HepG2 (cell line): ENCODE measurements around the gene GJD3. TPM values are rescaled to one million over a fixed set of nuclear protein-coding genes. Genes with fewer than 3 reads are reported as not detected.

Source experiments
- HNRNPL ChIP-seq: fragments of 200-400 bp; formaldehyde crosslinking; IDR thresholded peaks from 2 replicates; pipeline ENCODE4 v1.6.1; 2017; ENCODE audit warnings: mild to moderate bottlenecking, low read depth, low read length
- HOXA7 ChIP-seq: sonication (generic); formaldehyde crosslinking; IDR thresholded peaks from 2 replicates; pipeline ENCODE4 v1.8.1; 2022; ENCODE audit warnings: mild to moderate bottlenecking, missing genetic modification reagents, moderate library complexity
- MEF2D ChIP-seq: sonication (generic); formaldehyde crosslinking; IDR thresholded peaks from 2 replicates; pipeline ENCODE4 v1.5.1; 2020; ENCODE audit warnings: mild to moderate bottlenecking, missing genetic modification reagents
- NR2F6 ChIP-seq, 2 experiments: IDR thresholded peaks; 2 replicates each; pipeline ENCODE4 v1.6.1; 2016; ENCODE audit warnings: antibody characterized with exemption in 1 of 2, mild to moderate bottlenecking in 1 of 2
- PPARG ChIP-seq: conservative IDR thresholded peaks from 2 replicates; pipeline ENCODE4 v1.6.1; 2016; ENCODE audit warnings: missing biosample characterization, missing genetic modification reagents
- ZFP36 ChIP-seq: fragments of 150-350 bp; IDR thresholded peaks from 2 replicates; pipeline ENCODE4 v1.6.1; 2018; ENCODE audit warnings: borderline replicate concordance, low read length, low read depth; ENCODE audit not compliant: partially characterized antibody
- ZNF282 ChIP-seq: fragments of 450-650 bp; IDR thresholded peaks from 2 replicates; pipeline ENCODE4 v1.6.1; 2018; ENCODE audit not compliant: partially characterized antibody
- ZNF331 ChIP-seq: sonication (generic); formaldehyde crosslinking; IDR thresholded peaks from 2 replicates; pipeline ENCODE4 v1.4.0; 2020; ENCODE audit warnings: missing genetic modification reagents
- ZNF546 ChIP-seq: sonication (generic); formaldehyde crosslinking; conservative IDR thresholded peaks from 2 replicates; pipeline ENCODE4 v1.8.1; 2023; ENCODE audit warnings: mild to moderate bottlenecking, missing genetic modification reagents
- ZNF629 ChIP-seq: sonication (generic); formaldehyde crosslinking; conservative IDR thresholded peaks from 2 replicates; pipeline ENCODE4 v1.5.0; 2020; ENCODE audit warnings: missing genetic modification reagents
- ZNF703 ChIP-seq: sonication (generic); formaldehyde crosslinking; IDR thresholded peaks from 2 replicates; pipeline ENCODE4 v1.5.1; 2020; ENCODE audit warnings: missing genetic modification reagents, mild to moderate bottlenecking, moderate library complexity, borderline replicate concordance
- ZNF766 ChIP-seq: sonication (generic); formaldehyde crosslinking; IDR thresholded peaks from 2 replicates; pipeline ENCODE4 v1.5.0; 2020; ENCODE audit warnings: missing genetic modification reagents, borderline replicate concordance
- ZNF883 ChIP-seq: sonication (generic); formaldehyde crosslinking; IDR thresholded peaks from 2 replicates; pipeline ENCODE4 v1.5.1; 2020; ENCODE audit warnings: mild to moderate bottlenecking, missing genetic modification reagents; ENCODE audit errors: not compliant biosample characterization
- polyA plus RNA-seq, 8 experiments: library from polyadenylated mRNA; depleted of rRNA in 3 of 8; stranded (reverse) in 7 of 8; unstranded in 1 of 8; fragments of >200 nt; fragmentation: Illumina TruSeq in 4 of 8; extraction: Trizol in 4 of 8; gene quantifications; 2 replicates each; pipeline versions ENCODE4 v1.2.1 to v1.2.3, GENCODE V29; 2011 to 2016; ENCODE audit warnings: low read depth in 4 of 8, missing spikeins in 1 of 8, mixed read lengths in 1 of 8; ENCODE audit not compliant: insufficient read depth in 1 of 8
- total RNA-seq, 5 experiments: library from RNA; depleted of rRNA; stranded (reverse); fragments of >200 nt; fragmentation: Illumina TruSeq; extraction: Trizol; gene quantifications; 2 replicates each; pipeline ENCODE4 v1.2.3, GENCODE V29; 2016; ENCODE audit warnings: low read depth in 1 of 5
- TF ChIP-seq, protein P1 (sequence below): sonication (generic); formaldehyde crosslinking; conservative IDR thresholded peaks from 2 replicates; pipeline ENCODE4 v1.8.0; 2022; ENCODE audit warnings: mild to moderate bottlenecking, moderate library complexity, missing genetic modification reagents
- TF ChIP-seq, protein P2 (sequence below), 2 experiments: sonication (generic) in 1 of 2; formaldehyde crosslinking in 1 of 2; IDR thresholded peaks; 2 replicates each; pipeline versions ENCODE4 v1.6.1 to v1.9.0; 2014 to 2022; ENCODE audit warnings: antibody characterized with exemption in 1 of 2, borderline replicate concordance in 1 of 2, inconsistent platforms in 1 of 2, low read depth in 1 of 2, missing genetic modification reagents in 1 of 2
- TF ChIP-seq, protein P3 (sequence below), 2 experiments: IDR thresholded peaks; 2 replicates each; pipeline ENCODE4 v1.6.1; 2011 to 2012; ENCODE audit warnings: low read length in 2 of 2, borderline replicate concordance in 1 of 2, low read depth in 1 of 2, mild to moderate bottlenecking in 1 of 2, moderate library complexity in 1 of 2

The GJD3 gene
- total and polyA plus RNA-seq, 2 of the 13 experiments (the other 11 are each of a cell fraction or from before 2014, with no cell fraction given) = not detected

DNA sequence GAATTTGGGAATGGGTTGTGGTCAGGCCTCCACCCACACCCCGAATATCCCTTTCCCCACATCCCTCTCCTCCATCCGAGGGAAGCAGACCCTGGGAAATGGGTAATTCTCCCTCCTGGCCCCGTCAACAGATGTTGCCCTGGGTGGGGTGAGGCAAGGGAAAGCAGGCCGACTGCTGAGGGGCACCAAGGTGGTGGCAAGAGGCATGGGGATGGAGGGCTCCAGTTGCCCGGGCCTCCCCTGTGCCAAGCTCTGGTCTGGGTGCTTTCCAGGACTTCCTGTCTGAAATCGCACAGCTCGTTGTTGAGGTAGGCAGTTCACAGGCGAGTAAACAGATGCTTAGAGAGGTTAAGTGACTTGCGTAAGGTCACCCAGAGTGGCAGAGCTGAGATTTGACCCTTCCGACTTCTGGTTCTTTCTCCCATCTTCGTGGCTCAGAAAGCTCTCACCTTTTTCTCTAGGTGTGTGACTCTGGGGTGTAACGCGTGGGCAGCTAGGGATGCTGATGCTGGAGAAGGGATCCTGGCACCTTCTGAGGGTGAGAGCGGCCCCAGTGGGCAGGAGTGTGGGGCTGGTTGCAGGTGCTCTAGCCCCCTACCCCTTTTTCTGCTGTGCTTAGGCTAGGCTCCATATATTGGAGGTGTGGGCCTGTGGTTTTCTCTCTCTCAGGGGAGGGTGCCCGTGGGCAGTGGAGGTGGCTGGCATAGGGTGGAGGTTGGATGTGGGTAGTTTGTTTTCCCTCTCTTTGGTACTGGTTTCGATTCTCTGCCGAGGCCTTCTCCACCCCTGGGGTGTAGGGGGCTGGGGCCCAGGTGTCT, 38.3 kb downstream of the GJD3 start (continued):
- TF ChIP-seq, protein P1, sequence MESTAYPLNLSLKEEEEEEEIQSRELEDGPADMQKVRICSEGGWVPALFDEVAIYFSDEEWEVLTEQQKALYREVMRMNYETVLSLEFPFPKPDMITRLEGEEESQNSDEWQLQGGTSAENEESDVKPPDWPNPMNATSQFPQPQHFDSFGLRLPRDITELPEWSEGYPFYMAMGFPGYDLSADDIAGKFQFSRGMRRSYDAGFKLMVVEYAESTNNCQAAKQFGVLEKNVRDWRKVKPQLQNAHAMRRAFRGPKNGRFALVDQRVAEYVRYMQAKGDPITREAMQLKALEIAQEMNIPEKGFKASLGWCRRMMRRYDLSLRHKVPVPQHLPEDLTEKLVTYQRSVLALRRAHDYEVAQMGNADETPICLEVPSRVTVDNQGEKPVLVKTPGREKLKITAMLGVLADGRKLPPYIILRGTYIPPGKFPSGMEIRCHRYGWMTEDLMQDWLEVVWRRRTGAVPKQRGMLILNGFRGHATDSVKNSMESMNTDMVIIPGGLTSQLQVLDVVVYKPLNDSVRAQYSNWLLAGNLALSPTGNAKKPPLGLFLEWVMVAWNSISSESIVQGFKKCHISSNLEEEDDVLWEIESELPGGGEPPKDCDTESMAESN (CRISPR knock-in tag) = no peak
- TF ChIP-seq ZNF546 (CRISPR knock-in tag) = no peak
- no peak for TF ChIP-seq HNRNPL
- TF ChIP-seq ZNF883 (CRISPR knock-in tag) = no peak
- no peak for TF ChIP-seq ZNF766 (CRISPR knock-in tag)
- no peak for TF ChIP-seq ZNF629 (CRISPR knock-in tag)
- TF ChIP-seq MEF2D (CRISPR knock-in tag) = no peak
- peak; percentile 98 for TF ChIP-seq NR2F6 (IDR thresholded peaks at IDR 0.05)
- TF ChIP-seq NR2F6 (CRISPR knock-in tag; IDR thresholded peaks at IDR 0.05) = peak; percentile 98
- TF ChIP-seq PPARG (CRISPR knock-in tag) = peak; percentile 47; the same call in 1 of the 2 replicates
- no peak for TF ChIP-seq ZFP36
- TF ChIP-seq, protein P2, sequence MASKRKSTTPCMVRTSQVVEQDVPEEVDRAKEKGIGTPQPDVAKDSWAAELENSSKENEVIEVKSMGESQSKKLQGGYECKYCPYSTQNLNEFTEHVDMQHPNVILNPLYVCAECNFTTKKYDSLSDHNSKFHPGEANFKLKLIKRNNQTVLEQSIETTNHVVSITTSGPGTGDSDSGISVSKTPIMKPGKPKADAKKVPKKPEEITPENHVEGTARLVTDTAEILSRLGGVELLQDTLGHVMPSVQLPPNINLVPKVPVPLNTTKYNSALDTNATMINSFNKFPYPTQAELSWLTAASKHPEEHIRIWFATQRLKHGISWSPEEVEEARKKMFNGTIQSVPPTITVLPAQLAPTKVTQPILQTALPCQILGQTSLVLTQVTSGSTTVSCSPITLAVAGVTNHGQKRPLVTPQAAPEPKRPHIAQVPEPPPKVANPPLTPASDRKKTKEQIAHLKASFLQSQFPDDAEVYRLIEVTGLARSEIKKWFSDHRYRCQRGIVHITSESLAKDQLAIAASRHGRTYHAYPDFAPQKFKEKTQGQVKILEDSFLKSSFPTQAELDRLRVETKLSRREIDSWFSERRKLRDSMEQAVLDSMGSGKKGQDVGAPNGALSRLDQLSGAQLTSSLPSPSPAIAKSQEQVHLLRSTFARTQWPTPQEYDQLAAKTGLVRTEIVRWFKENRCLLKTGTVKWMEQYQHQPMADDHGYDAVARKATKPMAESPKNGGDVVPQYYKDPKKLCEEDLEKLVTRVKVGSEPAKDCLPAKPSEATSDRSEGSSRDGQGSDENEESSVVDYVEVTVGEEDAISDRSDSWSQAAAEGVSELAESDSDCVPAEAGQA (IDR thresholded peaks at IDR 0.05; ENCODE audit: low read depth) = no peak
- TF ChIP-seq, protein P2 (CRISPR knock-in tag; IDR thresholded peaks at IDR 0.05; ENCODE audit: borderline replicate concordance) = no peak
- TF ChIP-seq ZNF703 = no peak
- TF ChIP-seq, protein P3, sequence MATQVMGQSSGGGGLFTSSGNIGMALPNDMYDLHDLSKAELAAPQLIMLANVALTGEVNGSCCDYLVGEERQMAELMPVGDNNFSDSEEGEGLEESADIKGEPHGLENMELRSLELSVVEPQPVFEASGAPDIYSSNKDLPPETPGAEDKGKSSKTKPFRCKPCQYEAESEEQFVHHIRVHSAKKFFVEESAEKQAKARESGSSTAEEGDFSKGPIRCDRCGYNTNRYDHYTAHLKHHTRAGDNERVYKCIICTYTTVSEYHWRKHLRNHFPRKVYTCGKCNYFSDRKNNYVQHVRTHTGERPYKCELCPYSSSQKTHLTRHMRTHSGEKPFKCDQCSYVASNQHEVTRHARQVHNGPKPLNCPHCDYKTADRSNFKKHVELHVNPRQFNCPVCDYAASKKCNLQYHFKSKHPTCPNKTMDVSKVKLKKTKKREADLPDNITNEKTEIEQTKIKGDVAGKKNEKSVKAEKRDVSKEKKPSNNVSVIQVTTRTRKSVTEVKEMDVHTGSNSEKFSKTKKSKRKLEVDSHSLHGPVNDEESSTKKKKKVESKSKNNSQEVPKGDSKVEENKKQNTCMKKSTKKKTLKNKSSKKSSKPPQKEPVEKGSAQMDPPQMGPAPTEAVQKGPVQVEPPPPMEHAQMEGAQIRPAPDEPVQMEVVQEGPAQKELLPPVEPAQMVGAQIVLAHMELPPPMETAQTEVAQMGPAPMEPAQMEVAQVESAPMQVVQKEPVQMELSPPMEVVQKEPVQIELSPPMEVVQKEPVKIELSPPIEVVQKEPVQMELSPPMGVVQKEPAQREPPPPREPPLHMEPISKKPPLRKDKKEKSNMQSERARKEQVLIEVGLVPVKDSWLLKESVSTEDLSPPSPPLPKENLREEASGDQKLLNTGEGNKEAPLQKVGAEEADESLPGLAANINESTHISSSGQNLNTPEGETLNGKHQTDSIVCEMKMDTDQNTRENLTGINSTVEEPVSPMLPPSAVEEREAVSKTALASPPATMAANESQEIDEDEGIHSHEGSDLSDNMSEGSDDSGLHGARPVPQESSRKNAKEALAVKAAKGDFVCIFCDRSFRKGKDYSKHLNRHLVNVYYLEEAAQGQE (IDR thresholded peaks at IDR 0.05; ENCODE audit: borderline replicate concordance in 1 of 2, low read depth in 1 of 2, low read length in 2 of 2) = no peak
- TF ChIP-seq HOXA7 (CRISPR knock-in tag) = no peak
- TF ChIP-seq ZNF331 = no peak
- TF ChIP-seq ZNF282 = no peak
